Naive thymus-derived CD4-positive, alpha-beta T cell (primary cell): ENCODE results near the gene FLNB. TPM values are rescaled to one million over a fixed set of nuclear protein-coding genes. Genes with fewer than 3 reads are reported as not detected.

Experiments
- ATAC-seq: fragments of 150-1000 bp; cut with Tn5 transposase; 2 replicates; pipeline ENCODE4 v1.10.0; 2021; ENCODE audit warnings: mild to moderate bottlenecking, moderate library complexity
- CTCF ChIA-PET: fragments of 350-600 bp; sonication (Branson Sonifier 250); formaldehyde crosslinking; loops from one replicate; lab custom pipeline; 2021; ENCODE audit warnings: antibody characterized with exemption; lab: Charles Lee
- POLR2A ChIA-PET: fragments of 350-600 bp; sonication (Branson Sonifier 250); formaldehyde crosslinking; loops from one replicate; lab custom pipeline; 2021; ENCODE audit warnings: antibody characterized with exemption, inconsistent platforms; lab: Charles Lee
- DNase-seq, 9 donors: peaks; one replicate each; pipeline versions ENCODE4 v3.0.0 to v3.0.0-alpha.2; 2020 to 2022; ENCODE audit warnings: mixed read lengths in 1 of 9
- H3K27ac ChIP-seq: one replicate; pipeline ENCODE4 v1.7.0; 2013; ENCODE audit warnings: mild to moderate bottlenecking, low read depth, low read length, moderate library complexity
- H3K27me3 ChIP-seq, 2 donors: one replicate each; pipeline ENCODE4 v1.7.0; 2013; ENCODE audit warnings: low read length in 2 of 2, mild to moderate bottlenecking in 2 of 2, moderate library complexity in 2 of 2; ENCODE audit not compliant: control insufficient read depth in 2 of 2, insufficient read depth in 2 of 2
- H3K36me3 ChIP-seq, 3 experiments: 1 replicate in 2 of 3; 2 replicates in 1 of 3; pipeline ENCODE4 v1.7.0; 2013; ENCODE audit warnings: low read length in 3 of 3, mild to moderate bottlenecking in 3 of 3, moderate library complexity in 1 of 3; ENCODE audit not compliant: insufficient read depth in 3 of 3, control insufficient read depth in 2 of 3
- H3K4me1 ChIP-seq, 2 donors: one replicate each; pipeline ENCODE4 v1.7.0; 2013; ENCODE audit warnings: low read length in 2 of 2, mild to moderate bottlenecking in 2 of 2, moderate library complexity in 1 of 2; ENCODE audit not compliant: control insufficient read depth in 2 of 2, insufficient read depth in 2 of 2
- H3K4me3 ChIP-seq: 2 replicates; pipeline ENCODE4 v1.7.0; 2013; ENCODE audit warnings: mild to moderate bottlenecking, low read length
- H3K9me3 ChIP-seq, 3 experiments: 1 replicate in 2 of 3; 2 replicates in 1 of 3; pipeline ENCODE4 v1.7.0; 2013; ENCODE audit warnings: low read length in 3 of 3; ENCODE audit not compliant: control insufficient read depth in 2 of 3
- H3K27ac Mint-ChIP-seq, 9 donors: one replicate each; pipeline ENCODE4 v1.8.0; 2020 to 2022; ENCODE audit warnings: mixed read lengths in 9 of 9, mild to moderate bottlenecking in 8 of 9, moderate library complexity in 5 of 9, inconsistent platforms in 2 of 9
- H3K27me3 Mint-ChIP-seq, 5 donors: one replicate each; pipeline ENCODE4 v1.8.0; 2021 to 2022; ENCODE audit warnings: mixed read lengths in 5 of 5, mild to moderate bottlenecking in 1 of 5
- H3K36me3 Mint-ChIP-seq, 5 donors: one replicate each; pipeline ENCODE4 v1.8.0; 2020 to 2022; ENCODE audit warnings: mixed read lengths in 5 of 5, mild to moderate bottlenecking in 3 of 5, inconsistent platforms in 1 of 5
- H3K4me1 Mint-ChIP-seq, 7 donors: one replicate each; pipeline ENCODE4 v1.8.0; 2020 to 2022; ENCODE audit warnings: mixed read lengths in 7 of 7, mild to moderate bottlenecking in 3 of 7, inconsistent platforms in 1 of 7
- H3K4me3 Mint-ChIP-seq, 10 donors: one replicate each; pipeline ENCODE4 v1.8.0; 2020 to 2022; ENCODE audit warnings: mild to moderate bottlenecking in 10 of 10, mixed read lengths in 10 of 10, moderate library complexity in 6 of 10, inconsistent platforms in 2 of 10
- H3K9me3 Mint-ChIP-seq, 11 donors: one replicate each; pipeline ENCODE4 v1.8.0; 2020 to 2022; ENCODE audit warnings: mixed read lengths in 11 of 11, mild to moderate bottlenecking in 4 of 11, inconsistent platforms in 1 of 11, moderate library complexity in 1 of 11
- intact Hi-C, 2 donors: fragments of 100-400 bp; cut with micrococcal nuclease; formaldehyde crosslinking; loops; one replicate each; pipeline ENCODE4 v1.15.1; 2023
- polyA plus RNA-seq, 2 donors: library from polyadenylated mRNA; unstranded; fragments of 300-500 nt; fragmentation: Illumina TruSeq; gene quantifications; one replicate each; pipeline ENCODE4 v1.2.3, GENCODE V29; 2021
- total RNA-seq, 6 experiments: library from RNA in 5 of 6; stranded (reverse) in 5 of 6; gene quantifications; 1 replicate in 5 of 6; 2 replicates in 1 of 6; pipeline ENCODE4 v1.2.3 and lab custom pipeline; 2021 to 2026

FLNB gene
- total and polyA plus RNA-seq, 7 experiments from 2014 or later, result 15.7 to 66.7 (median 47.6) TPM

GRCh38 chr3:58032186-58032585 is 24.0 kb downstream of the FLNB start:
- no peaks in the 10 kb centered on the region for H3K9me3 ChIP-seq
- intact Hi-C loops, result no loop called here
- CTCF ChIA-PET, result no interaction called here
- no peak for ATAC-seq
- no peaks in the 10 kb centered on the region for H3K36me3 ChIP-seq
- DNase-seq, result no peak
- Mint-ChIP-seq H3K4me3 (no peak overlapping the region), H3K27ac (peak overlapping the region in 3 of 9 donors; percentile 57 to 83 (median 74)), H3K27me3 (no peaks in the 10 kb centered on the region), H3K4me1 (peaks cover 27 to 75% (median 66%) of the 10 kb centered on the region in 7 donors), H3K36me3 (peaks cover 0 to 33% (median 9%) of the 10 kb centered on the region in 5 donors), H3K9me3 (no peaks in the 10 kb centered on the region)
- no peaks in the 10 kb centered on the region for H3K27me3 ChIP-seq
- POLR2A ChIA-PET, result interaction anchor here (0.8 kb wide), 1 partner anchor 8 kb away, joined by 3 read pairs; no protein-coding TSS in a partner anchor
- no peak overlapping the region for H3K4me3 ChIP-seq
- no peak overlapping the region for H3K27ac ChIP-seq
- peaks cover 14 to 15% of the 10 kb centered on the region in 2 donors for H3K4me1 ChIP-seq

DNA sequence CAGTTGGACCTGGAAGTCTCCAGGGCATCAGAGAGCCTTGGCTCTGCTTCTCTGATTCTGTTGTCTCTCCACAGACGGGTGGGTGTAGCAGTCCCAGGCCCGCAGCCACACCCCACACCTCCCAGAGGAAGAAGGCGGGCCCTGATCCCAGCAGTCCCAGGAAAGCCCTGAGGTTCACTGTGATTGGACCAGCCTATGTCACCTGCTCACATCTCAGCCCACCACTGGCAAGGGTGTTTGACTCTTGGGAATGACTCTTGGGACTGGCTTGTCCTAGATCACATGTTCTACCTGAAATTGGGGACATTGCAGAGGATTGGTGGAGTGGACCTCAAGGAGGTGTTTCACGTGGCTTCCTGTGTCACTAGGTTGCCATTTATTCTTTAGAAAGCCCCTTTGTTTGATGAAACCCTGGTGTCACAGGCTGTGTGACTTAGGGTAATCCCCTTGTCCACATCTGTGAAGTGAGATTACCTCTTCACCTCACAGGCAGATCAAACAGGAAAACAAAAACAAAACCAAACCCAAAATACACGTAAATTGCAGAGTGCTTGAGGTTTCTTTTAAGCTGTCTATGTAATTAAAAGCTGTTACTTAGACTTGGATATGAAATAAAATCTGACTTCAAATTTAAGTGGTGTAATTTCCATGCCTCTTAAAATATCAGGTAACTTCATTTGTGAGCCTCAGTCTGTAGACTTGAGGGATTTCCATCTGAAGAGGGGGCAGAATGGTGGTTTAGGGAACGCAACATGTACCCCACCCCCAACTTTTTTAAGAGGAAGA is 26.7 kb downstream of the FLNB start:
- Mint-ChIP-seq H3K36me3 (peaks cover 3 to 24% (median 12%) of the 10 kb centered on the region in 5 donors), H3K27me3 (peaks cover 0 to 2% (median 0%) of the 10 kb centered on the region in 5 donors), H3K4me3 (peak overlapping the region; percentile 13 to 74 (median 50)), H3K9me3 (no peaks in the 10 kb centered on the region), H3K4me1 (peaks cover 27 to 84% (median 62%) of the 10 kb centered on the region in 7 donors), H3K27ac (peak overlapping the region; percentile 31 to 98 (median 93))
- Histone ChIP-seq H3K27me3 (no peaks in the 10 kb centered on the region), H3K36me3 (no peaks in the 10 kb centered on the region), H3K4me3 (no peak overlapping the region), H3K4me1 (peaks cover 14 to 15% of the 10 kb centered on the region in 2 donors), H3K9me3 (no peaks in the 10 kb centered on the region), H3K27ac (peak overlapping the region; percentile 48)
- ChIA-PET CTCF (interaction anchor here (0.7 kb wide), 1 partner anchor 27 kb away, joined by 3 read pairs; no protein-coding TSS in a partner anchor), POLR2A (interaction anchor here (0.6 to 0.7 kb wide), 2 partner anchors 11 to 20 kb away, joined by 3 read pairs; no protein-coding TSS in a partner anchor)
- intact Hi-C loops, result loop anchor here (1.0 to 5.0 kb wide), 5 partner anchors 26 to 342 kb away; partner anchors contain the start of gene DENND6A (in 1 of the 2)
- ATAC-seq, result peak; percentile 95
- DNase-seq, result peak in 8 of 9 donors; percentile 41 to 83 (median 69)

DNA sequence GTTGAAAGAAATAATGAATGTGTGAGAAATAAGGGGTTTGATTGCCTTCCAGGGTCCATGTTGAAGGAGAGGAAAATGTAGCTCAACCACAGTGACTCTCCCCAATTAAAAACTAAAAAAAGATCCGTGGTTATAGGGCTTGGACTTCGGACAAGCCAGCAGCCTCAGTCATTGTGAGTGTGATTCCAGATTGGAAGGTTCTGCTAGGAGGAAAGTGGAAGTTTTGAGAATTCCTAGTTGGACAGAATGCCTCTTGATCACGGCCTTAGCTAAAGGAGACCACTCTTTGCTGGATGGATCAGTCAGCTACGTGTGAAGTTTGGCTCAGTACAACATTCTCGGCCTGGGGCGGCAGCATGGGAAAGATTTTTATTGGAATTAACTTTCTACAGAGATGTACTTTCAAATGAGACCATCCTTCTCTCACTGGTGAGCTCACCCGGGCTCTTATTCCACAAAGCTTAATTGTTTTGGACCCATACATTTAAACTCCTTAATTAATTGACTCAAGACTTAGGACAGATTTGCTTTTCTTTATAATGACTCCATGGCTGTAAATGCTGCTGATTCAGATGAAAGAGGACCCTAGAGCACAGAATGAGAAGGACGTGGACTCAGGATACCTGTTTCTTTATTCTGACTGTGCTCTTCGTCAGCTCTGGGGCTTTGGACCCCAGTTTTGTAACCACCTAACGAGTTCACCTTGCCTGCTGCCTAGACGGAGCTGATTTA is 27.5 kb downstream of the FLNB start:
- peak overlapping the region in 8 of 10 donors; percentile 27 to 74 (median 58) for H3K4me3 Mint-ChIP-seq
- Histone ChIP-seq H3K36me3 (no peaks in the 10 kb centered on the region), H3K27me3 (no peaks in the 10 kb centered on the region), H3K4me1 (peaks cover 14 to 15% of the 10 kb centered on the region in 2 donors), H3K9me3 (no peaks in the 10 kb centered on the region), H3K4me3 (no peak overlapping the region), H3K27ac (peak overlapping the region; percentile 44)
- peaks cover 3 to 21% (median 10%) of the 10 kb centered on the region in 5 donors for H3K36me3 Mint-ChIP-seq
- H3K27ac Mint-ChIP-seq, result peak overlapping the region; percentile 31 to 98 (median 93)
- peaks cover 27 to 86% (median 60%) of the 10 kb centered on the region in 7 donors for H3K4me1 Mint-ChIP-seq
- no peaks in the 10 kb centered on the region for H3K9me3 Mint-ChIP-seq
- DNase-seq, result no peak
- intact Hi-C loops, result loop anchor here (1.0 to 5.0 kb wide), 5 partner anchors 26 to 343 kb away; partner anchors contain the start of gene DENND6A (in 1 of the 2)
- H3K27me3 Mint-ChIP-seq, result peaks cover 0 to 2% (median 0%) of the 10 kb centered on the region in 5 donors
- CTCF ChIA-PET, result no interaction called here
- ATAC-seq, result no peak
- POLR2A ChIA-PET, result interaction anchor here (0.7 kb wide), 1 partner anchor 11 kb away, joined by 3 read pairs; no protein-coding TSS in a partner anchor

- intact Hi-C loops, result loop anchor here in 1 of 2 donors (5.0 kb wide), 2 partner anchors 46 to 81 kb away; no protein-coding TSS in a partner anchor
- no peaks in the 10 kb centered on the region for H3K36me3 ChIP-seq
- H3K9me3 ChIP-seq, result no peaks in the 10 kb centered on the region
- H3K27me3 Mint-ChIP-seq, result peaks cover 0 to 2% (median 0%) of the 10 kb centered on the region in 5 donors
- peaks cover 3 to 21% (median 10%) of the 10 kb centered on the region in 5 donors for H3K36me3 Mint-ChIP-seq
- ChIA-PET POLR2A (no interaction called here), CTCF (no interaction called here)
- ATAC-seq (no peak), DNase-seq (no peak)
- H3K27me3 ChIP-seq, result no peaks in the 10 kb centered on the region
- no peak overlapping the region for H3K27ac ChIP-seq
- no peaks in the 10 kb centered on the region for H3K9me3 Mint-ChIP-seq
- peaks cover 14 to 18% of the 10 kb centered on the region in 2 donors for H3K4me1 ChIP-seq
- H3K27ac Mint-ChIP-seq, result peak overlapping the region in 8 of 9 donors; percentile 55 to 98 (median 82)
- H3K4me3 ChIP-seq, result no peak overlapping the region
- H3K4me3 Mint-ChIP-seq, result peak overlapping the region in 5 of 10 donors; percentile 17 to 74 (median 38)
- H3K4me1 Mint-ChIP-seq, result peaks cover 34 to 94% (median 67%) of the 10 kb centered on the region in 7 donors
Measured at GRCh38 chr3:58036293-58037032, 28.2 kb downstream of the FLNB start.

DNA sequence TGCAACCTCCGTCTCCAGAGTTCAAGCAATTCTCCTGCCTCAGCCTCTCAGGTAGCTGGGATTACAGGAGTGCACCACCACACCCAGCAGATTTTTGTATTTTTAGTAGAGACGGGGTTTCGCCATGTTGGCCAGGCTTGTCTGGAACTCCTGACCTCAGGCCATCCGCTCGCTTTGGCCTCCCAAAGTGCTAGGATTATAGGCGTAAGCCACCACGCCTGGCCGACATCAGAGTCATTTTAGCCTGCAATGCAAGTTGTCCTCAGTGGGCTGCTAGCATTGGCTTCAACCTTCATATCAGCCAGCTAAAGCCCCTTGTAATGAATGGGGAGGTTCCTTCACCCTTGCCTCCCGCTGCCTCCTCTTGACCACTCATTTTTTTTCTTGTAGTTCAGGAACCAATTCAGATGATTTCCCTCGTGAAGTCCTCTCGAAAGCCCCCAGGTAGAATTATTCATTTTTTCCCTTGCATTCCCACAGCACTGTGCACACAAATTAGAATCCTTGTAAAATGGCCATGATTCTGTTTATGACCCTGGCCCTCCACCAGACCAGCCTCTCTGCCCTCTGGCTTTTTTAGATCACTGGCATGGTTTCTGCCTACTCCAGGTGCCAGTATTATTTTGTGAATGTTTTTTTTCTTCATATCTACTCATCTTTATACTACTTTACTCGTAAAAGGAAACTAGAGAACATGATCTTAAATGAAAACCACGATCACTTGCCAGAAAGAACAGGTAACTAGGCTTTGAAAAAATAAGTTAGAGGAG is 29.1 kb downstream of the FLNB start:
- Mint-ChIP-seq H3K4me1 (peaks cover 42 to 95% (median 72%) of the 10 kb centered on the region in 7 donors), H3K27ac (peak overlapping the region; percentile 3 to 93 (median 76)), H3K9me3 (no peaks in the 10 kb centered on the region), H3K4me3 (peak overlapping the region in 9 of 10 donors; percentile 10 to 57 (median 33)), H3K27me3 (peaks cover 0 to 2% (median 0%) of the 10 kb centered on the region in 5 donors), H3K36me3 (peaks cover 3 to 21% (median 10%) of the 10 kb centered on the region in 5 donors)
- H3K27me3 ChIP-seq, result no peaks in the 10 kb centered on the region
- intact Hi-C loops, result loop anchor here in 1 of 2 donors (5.0 kb wide), 2 partner anchors 45 to 80 kb away; no protein-coding TSS in a partner anchor
- no peaks in the 10 kb centered on the region for H3K9me3 ChIP-seq
- H3K4me1 ChIP-seq, result peaks cover 14 to 18% of the 10 kb centered on the region in 2 donors
- no peak for DNase-seq
- CTCF ChIA-PET, result no interaction called here
- no peaks in the 10 kb centered on the region for H3K36me3 ChIP-seq
- H3K27ac ChIP-seq, result no peak overlapping the region
- no peak for ATAC-seq
- POLR2A ChIA-PET, result no interaction called here
- no peak overlapping the region for H3K4me3 ChIP-seq
